Breast epithelium (tissue), 3 donors: ENCODE data around the gene SLC16A8.

Source experiments
- POLR2A ChIP-seq: fragments of 450-650 bp; IDR thresholded peaks from one replicate; pipeline ENCODE4 v1.6.1; 2016; ENCODE audit warnings: antibody characterized with exemption, mild to moderate bottlenecking, moderate library complexity
- POLR2AphosphoS5 ChIP-seq, 3 donors: sonication (generic); formaldehyde crosslinking; IDR thresholded peaks; one replicate each; pipeline ENCODE4 v1.6.1; 2017; ENCODE audit warnings: antibody characterized with exemption in 3 of 3
- TF ChIP-seq, protein P1 (sequence below), 3 donors: fragments of 450-650 bp; IDR thresholded peaks; one replicate each; pipeline ENCODE4 v1.5.1; 2016 to 2017; ENCODE audit warnings: antibody characterized with exemption in 3 of 3, mild to moderate bottlenecking in 3 of 3, moderate library complexity in 3 of 3

DNA sequence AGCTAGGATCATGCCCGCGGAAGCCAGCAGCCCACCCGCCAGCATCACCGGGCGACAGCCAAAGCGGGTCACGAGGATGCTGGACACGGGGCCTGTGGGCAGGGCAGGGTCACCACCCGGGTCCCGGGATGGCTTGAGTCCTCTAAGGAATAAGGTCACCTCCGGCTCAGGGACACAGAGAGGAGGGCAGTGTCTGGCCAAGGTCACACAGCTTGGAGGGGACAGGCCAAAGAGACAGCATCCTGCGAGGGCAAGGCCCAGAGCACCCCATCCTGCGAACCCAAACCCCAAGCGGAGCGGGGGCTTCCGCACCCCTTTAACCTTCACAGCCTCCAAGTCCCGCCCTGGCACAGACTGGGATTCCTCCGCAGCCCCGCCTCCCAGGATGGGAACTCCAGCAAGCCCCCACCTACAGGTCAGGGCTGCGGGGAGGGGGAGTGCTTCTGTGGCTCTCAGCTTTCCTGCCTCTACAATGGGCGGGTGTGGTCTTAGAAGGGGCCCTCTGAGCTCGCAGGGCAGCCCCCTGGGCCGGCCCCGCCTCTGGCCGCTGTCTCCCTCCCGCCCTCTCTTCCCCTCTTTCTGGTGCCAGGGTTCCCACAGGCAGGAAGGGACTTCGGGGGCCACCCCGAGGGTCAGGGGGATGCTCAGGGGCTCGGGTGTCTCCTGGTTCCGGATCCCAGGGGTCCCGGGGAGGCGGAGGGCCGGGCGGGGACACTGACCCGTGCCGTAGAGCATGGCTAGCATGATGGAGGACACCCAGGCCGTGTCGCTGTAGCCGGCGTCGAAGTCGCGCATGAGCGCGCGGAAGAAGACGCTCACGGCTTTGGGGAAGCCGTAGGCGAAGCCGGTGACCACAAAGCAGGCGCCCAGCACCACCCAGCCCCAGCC, 1.8 kb downstream of the SLC16A8 start:
- TF ChIP-seq, protein P1, sequence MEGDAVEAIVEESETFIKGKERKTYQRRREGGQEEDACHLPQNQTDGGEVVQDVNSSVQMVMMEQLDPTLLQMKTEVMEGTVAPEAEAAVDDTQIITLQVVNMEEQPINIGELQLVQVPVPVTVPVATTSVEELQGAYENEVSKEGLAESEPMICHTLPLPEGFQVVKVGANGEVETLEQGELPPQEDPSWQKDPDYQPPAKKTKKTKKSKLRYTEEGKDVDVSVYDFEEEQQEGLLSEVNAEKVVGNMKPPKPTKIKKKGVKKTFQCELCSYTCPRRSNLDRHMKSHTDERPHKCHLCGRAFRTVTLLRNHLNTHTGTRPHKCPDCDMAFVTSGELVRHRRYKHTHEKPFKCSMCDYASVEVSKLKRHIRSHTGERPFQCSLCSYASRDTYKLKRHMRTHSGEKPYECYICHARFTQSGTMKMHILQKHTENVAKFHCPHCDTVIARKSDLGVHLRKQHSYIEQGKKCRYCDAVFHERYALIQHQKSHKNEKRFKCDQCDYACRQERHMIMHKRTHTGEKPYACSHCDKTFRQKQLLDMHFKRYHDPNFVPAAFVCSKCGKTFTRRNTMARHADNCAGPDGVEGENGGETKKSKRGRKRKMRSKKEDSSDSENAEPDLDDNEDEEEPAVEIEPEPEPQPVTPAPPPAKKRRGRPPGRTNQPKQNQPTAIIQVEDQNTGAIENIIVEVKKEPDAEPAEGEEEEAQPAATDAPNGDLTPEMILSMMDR (IDR thresholded peaks at IDR 0.05): no peak
- no peak for TF ChIP-seq POLR2AphosphoS5 (IDR thresholded peaks at IDR 0.05)
- TF ChIP-seq POLR2A: no peak
